NCI-H2029 treated with DMSO at 0.1 percent for 48 hours (cell line): ENCODE results near the gene SMARCC2.

ENCODE experiments used
- DNase-seq: peaks from one replicate; lab custom pipeline; 2025; lab: John Stamatoyannopoulos, UW

Gene SMARCC2

DNA sequence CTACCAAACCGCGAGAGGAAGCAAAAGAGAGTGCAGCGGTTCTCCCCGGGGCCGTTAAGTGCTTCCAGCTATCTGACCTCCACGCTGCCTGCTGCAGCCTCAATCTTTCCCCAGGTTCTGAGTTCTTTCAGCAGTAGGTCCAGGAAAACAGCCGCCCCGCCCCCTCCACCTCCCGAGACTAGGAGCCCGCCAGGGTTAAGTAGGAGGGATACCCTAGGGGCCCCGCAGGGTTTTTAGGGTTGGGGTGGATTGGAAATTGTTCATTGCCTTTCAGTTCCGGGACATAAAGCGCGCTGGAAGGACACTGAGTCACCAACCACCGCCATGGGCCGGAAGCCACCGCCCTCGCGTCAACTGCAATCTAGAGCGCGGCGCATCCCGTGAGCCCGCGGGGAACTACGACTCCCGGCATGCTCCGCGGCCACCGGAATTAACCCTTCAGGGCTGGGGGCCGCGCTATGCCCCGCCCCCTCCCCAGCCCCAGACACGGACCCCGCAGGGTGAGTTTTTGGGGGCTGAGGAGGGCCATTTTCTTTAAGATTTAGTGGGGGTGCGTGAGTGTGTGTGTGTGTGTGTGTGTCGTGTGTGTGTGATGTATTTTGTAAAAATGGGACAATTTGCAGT, 37.0 kb downstream of the SMARCC2 start, which contains the start of gene MYL6B:
Gene MYL6B (plus strand): TSS at position 456 of the 624 bp plus-strand sequence. CDS start 1,332 bp downstream, outside the sequence.
- peak; percentile 79 for DNase-seq

DNA sequence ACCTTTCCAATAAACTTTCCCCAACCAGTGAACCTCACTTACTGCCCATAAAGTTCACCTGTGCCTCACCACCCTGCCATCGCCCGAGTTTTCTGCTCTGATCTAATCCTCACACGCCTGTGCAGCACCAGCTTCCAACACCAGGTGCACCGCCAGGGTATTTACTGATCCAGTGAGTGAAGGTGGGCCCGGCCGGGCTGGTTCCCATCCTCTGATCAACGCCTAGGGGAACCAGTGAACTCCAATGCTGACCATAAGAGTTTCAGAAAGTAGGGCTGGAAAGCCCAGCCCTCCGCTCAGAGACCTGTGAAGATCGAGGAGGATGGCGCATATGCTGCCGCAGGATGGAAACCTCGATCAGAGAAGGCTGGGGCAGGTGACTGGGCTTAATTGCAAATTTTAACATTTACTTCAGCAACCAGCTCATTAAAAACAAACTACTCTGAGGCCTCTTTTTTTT, 37.6 kb downstream of the SMARCC2 start:
- peak; percentile 46 for DNase-seq

- peak; percentile 58 for DNase-seq
Measured at GRCh38 chr12:56150563-56150962, 38.7 kb downstream of the SMARCC2 start.

DNA sequence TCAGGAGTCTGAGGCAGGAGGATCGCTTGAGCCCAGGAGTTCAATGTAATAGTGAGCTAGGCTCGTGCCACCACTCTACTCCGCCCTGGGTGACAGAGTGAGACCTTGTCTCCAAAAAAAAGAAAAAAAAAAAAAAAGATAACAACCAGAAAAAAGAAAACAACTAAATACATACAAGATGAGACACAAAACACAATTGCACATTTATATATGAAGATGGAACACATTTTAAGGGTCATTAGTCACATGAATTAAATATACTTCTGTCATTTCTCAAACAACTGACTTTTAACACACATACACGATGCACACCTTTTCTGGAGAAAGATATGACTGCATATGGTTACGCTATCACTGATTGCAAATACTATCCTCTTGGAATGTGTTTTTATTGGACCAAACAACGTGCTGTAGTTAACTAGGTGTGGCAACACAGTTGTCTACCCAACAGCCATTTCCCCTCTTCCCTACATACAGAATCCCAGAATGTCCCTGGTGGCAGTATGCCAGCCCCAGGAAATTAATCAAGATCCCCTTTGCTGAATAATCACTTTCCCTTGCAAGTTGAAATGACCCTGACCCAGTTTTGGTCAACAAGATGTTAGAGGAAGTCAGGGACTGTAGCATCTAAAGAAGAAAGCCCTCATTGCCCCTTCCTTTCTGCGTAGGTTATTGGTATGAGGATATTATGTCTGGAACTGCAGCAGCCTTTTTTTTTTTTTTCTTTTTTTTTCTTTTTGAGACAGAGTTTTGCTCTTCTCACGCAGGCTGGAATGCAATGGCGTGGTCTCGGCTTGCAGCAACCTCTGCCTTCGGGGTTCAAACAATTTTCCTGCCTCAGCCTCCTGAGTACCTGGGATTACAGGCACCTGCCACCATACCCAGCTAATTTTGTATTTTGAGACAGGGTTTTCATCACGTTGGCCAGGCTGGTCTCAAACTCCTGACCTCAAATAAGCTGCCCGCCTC, 42.5 kb downstream of the SMARCC2 start:
- DNase-seq, result no peak

- no peak for DNase-seq
Measured at GRCh38 chr12:56145217-56145616, 44.1 kb downstream of the SMARCC2 start.

GRCh38 chr12:56143870-56144269, 45.4 kb downstream of the SMARCC2 start:
- DNase-seq, result no peak

GRCh38 chr12:56143217-56143616, 46.1 kb downstream of the SMARCC2 start:
- DNase-seq, result no peak

- no peak for DNase-seq
Measured at GRCh38 chr12:56141946-56142784, 47.1 kb downstream of the SMARCC2 start.

DNA sequence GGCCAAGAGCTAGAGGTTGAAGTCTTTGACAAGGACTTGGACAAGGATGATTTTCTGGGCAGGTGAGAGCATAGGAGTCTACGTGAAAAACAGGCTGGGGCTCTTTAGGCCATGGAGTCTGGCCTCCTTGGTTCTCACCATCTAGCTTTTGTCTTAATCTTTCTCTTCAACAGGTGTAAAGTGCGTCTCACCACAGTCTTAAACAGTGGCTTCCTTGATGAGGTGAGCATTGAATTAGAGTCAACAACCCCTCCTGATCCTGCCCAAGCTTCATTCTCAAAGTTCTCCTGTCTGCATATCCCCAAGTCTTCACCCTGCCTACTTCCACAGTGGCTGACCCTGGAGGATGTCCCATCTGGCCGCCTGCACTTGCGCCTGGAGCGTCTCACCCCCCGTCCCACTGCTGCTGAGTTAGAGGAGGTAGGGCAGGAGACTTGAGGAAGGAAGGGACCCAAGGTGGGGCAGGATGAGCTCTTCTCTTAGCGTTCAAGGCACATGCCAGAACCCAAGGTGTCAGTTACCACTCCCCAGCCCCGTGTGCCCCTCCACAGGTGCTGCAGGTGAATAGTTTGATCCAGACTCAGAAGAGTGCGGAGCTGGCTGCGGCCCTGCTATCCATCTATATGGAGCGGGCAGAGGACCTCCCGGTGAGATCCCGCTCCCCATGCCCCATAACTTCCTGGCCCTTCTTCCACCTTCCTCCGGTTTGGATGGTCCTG, 51.3 kb downstream of the SMARCC2 start:
- no peak for DNase-seq

DNA sequence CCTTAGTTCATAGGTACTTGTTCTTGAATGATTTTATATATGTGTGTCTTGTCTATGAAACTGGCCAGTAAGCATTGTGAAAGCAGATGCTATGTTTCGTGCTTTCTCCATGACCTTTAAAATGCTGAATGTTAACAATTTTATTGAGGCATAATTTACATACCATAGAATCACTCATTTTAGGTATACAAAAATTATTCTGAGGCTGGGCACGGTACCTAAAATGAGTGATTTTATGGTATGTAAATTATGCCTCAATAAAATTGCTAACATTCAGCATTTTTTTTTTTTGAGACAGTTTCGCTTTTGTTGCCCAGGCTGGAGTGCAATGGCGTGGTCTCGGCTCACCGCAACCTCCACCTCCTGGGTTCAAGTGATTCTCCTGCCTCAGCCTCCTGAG, 54.4 kb downstream of the SMARCC2 start:
- DNase-seq, result no peak

- DNase-seq, result no peak
Measured at GRCh38 chr12:56130876-56131275, 58.4 kb downstream of the SMARCC2 start.

DNA sequence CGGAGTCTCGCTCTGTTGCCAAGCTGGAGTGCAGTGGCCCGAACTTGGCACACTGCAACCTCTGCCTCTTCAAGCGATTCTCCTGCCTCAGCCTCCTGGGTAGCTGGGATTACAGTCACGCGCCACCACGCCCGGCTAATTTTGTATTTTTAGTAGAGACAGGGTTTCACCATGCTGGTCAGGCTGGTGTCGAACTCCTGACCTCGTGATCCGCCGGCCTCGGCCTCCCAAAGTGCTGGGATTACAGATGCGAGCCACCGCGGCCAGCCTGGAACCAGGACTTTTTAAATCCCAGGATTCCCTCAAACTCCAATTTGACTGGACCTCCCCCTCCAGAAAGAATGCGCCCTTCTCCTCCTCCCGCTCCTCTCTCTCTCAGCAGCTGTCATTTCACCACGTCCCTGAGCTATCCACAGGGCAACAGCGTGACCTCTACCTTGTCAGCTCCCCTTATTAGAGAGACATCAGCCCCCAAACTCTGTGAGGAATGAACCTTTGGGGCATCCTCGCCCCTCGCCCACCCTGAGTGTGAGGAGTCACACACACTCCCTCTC, 59.3 kb downstream of the SMARCC2 start:
- DNase-seq, result no peak

DNA sequence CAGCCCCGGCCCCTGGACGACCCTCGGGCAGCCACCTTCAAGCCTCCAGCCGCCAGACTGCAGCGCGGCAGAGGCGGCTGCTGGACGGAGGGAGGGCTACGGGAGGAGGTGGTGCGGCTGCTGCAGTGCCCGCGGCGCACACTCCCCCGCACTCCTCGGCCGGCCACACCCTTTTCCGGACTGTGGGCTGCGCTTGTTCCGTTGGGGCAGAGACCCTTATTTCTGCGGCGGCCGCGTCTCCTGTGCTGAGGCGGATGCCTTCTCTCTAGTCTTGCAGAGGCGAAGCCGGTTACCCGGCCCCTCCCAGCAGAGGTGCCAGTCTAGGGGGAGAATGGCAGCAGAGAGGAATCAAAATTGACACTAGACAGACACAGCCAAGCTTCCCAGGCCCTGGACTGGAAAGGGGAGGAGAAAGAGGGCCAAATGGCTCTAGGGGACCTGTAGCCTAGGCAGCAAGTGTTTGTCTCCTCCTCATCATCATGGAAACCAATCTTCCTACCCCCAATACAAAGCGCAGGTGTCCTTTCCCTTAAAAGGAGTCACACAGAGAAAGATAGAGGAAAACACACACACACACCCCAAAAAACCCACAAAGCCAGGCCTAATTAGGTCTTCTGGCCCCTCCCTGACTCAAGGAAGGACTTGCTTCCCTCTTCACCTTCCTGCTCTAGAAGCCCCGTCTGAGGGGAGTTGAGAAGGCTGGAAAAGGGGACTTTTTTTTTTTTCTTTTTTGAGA, 59.9 kb downstream of the SMARCC2 start:
- DNase-seq, result no peak

DNA sequence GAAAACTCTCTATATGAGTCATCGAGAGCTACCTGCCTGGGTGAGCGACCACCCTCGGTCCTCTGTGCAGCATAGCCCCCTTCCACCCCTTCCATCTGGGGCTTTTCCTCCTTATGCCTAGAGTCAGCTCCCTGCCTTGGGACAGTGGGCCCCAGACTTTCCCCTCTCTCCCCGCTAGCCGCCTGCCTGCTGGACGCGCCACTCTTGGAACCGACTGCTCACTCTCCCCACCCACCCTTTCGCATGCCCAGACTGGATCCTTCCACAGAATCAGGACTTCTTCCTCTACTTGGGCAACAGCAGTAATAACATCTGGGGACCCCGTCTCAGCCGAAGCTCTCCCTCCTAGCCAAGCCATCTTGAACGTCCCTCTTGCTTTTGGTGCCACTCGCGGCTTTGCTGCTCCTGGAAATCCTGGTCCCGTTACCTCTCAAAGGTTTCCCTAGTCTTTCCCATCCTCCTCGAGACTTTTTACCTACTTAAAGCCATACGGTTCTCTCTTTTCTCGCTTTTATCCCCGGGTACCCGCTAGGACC, 60.5 kb downstream of the SMARCC2 start:
- no peak for DNase-seq

- DNase-seq, result peak; percentile 98
Measured at GRCh38 chr12:56127888-56128669, 61.2 kb downstream of the SMARCC2 start, which contains the start of gene ESYT1. ESYT1 (plus strand) TSS chr12:56128267; CDS start chr12:56128320, 53 bp downstream.

GRCh38 chr12:56127485-56127887, 61.8 kb downstream of the SMARCC2 start:
- no peak for DNase-seq

DNA sequence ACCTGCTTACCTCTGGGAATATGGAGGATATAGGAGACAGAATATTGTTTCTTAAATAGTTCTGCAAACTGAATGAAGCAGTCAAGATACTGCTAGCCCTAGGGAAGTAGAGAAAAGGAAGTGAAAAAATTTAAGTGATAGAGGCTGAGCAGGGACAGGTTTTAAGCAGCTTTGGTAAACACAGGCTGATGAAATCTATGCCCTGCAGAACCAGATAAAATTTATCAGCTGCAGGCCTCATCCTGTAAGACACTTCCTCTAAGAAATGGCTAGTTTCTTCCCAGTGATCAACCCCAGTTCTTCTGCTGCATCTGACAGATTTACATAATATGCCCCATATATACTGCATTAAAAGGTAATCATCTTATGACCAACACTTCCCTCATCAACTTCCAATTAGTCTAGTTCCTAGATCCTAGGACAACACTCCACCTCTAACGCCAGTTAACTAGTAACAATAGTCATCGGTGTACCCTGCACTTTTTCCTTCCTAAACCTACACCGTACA, 62.5 kb downstream of the SMARCC2 start:
- no peak for DNase-seq

DNA sequence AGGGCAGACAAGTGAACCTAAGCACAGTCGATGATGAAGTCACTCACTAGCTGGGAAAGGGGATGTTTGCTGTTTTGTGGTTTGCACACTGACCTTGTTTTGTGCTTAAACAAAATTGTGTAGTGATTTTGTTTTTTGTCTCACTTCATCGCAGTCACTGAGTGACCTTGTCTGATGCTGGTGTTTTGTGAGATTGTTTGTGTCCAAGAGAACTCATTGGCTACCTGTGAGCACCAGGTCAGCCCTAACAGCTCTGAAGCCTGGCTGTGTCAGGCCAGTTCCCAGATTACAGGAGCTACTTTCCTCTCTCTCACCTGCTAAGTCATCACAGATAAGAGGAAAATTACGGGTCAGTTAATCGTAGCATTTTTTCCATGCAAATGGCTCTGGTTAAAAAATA, 65.2 kb downstream of the SMARCC2 start:
- no peak for DNase-seq

DNA sequence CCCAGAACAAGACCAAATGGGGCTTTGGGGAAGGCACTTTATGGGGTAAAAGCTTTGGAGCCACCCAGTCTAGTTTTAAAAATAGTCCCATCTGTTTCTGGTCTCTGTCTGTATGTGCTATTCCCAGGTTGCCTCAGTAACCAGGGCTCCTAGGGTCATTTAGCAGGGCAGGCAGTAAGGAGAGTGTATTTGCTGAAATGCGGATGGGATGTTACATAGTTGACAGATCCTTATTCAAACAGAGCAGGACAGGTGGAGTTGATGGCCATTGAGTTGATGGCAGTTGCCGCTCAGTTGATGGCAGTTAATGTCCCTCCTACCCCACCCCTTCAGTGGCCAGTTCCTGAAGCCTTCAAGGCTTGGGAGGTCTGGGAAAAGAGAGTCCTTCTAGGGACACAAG, 66.6 kb downstream of the SMARCC2 start:
- no peak for DNase-seq
